Measurements from ENCODE around the gene TTC7B.

The TTC7B gene

DNA sequence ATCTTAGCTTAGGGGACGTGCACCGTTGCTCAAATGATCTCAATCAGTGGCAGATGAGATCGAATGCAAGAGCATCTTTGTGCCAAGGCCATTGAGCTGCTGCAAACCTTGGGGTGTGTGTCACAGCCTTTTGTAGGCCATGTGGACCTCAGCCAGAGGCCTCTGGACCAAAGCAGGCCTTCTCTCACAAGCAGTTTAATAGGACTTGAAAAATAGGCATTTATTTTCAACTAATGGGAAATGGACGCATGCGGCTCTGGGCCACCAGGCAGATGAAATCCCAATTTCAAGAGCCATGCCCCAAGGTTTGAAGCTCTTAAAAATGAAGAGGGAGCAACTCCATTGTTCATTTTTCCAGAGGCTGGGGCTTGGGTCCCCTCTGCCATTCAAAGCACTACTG is 87.3 kb downstream of the TTC7B start:
- H3K36me3 Mint-ChIP-seq (ENCODE audit: low read depth): peaks cover 29% of the 10 kb centered on the region
- no peak overlapping the region for H3K4me3 Mint-ChIP-seq

GRCh38 chr14:90727082-90727481 is 89.1 kb downstream of the TTC7B start:
- Mint-ChIP-seq H3K36me3 (ENCODE audit: low read depth) (peaks cover 21% of the 10 kb centered on the region), H3K4me3 (no peak overlapping the region), H3K9me3 (peaks cover 4% of the 10 kb centered on the region), H3K4me1 (peaks cover 11% of the 10 kb centered on the region), H3K27me3 (ENCODE audit: low read depth, poor library complexity) (no peaks in the 10 kb centered on the region), H3K27ac (no peak overlapping the region)
- TF ChIP-seq, protein P1, sequence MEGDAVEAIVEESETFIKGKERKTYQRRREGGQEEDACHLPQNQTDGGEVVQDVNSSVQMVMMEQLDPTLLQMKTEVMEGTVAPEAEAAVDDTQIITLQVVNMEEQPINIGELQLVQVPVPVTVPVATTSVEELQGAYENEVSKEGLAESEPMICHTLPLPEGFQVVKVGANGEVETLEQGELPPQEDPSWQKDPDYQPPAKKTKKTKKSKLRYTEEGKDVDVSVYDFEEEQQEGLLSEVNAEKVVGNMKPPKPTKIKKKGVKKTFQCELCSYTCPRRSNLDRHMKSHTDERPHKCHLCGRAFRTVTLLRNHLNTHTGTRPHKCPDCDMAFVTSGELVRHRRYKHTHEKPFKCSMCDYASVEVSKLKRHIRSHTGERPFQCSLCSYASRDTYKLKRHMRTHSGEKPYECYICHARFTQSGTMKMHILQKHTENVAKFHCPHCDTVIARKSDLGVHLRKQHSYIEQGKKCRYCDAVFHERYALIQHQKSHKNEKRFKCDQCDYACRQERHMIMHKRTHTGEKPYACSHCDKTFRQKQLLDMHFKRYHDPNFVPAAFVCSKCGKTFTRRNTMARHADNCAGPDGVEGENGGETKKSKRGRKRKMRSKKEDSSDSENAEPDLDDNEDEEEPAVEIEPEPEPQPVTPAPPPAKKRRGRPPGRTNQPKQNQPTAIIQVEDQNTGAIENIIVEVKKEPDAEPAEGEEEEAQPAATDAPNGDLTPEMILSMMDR (IDR thresholded peaks at IDR 0.05): no peak
- no peak for DNase-seq

More for the DNA sequence above, 87.3 kb downstream of the TTC7B start:
- Mint-ChIP-seq H3K27me3 (ENCODE audit: low read depth, poor library complexity) (no peaks in the 10 kb centered on the region), H3K4me1 (peaks cover 11% of the 10 kb centered on the region), H3K9me3 (peaks cover 4% of the 10 kb centered on the region), H3K27ac (peak overlapping the region; percentile 60)
- TF ChIP-seq, protein P1 (IDR thresholded peaks at IDR 0.05): no peak
- DNase-seq: no peak

DNA sequence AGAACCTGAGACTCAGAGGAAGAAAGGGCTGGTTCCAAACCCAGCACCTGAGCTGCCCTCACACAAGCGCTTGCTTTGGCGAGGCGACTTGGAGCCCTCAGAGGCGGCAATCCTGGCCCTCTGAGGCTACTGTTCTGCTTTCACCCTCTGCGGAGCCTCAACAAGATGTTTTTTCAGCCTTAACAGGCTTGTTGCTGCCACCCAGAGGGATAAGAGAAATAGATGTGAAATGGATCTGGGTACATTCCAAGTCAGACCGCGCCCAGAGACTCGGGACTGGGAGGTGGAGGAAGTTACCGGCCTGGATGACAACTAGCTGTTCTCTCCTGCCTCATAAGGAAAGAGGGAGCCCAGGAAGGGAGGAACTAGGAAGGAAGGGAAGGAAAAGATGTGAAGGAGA is 89.6 kb downstream of the TTC7B start:
- Mint-ChIP-seq H3K4me1 (peaks cover 10% of the 10 kb centered on the region), H3K36me3 (ENCODE audit: low read depth) (peaks cover 17% of the 10 kb centered on the region), H3K27me3 (ENCODE audit: low read depth, poor library complexity) (no peaks in the 10 kb centered on the region), H3K4me3 (no peak overlapping the region), H3K9me3 (peaks cover 3% of the 10 kb centered on the region), H3K27ac (no peak overlapping the region)
- peak; percentile 21 for DNase-seq
- TF ChIP-seq, protein P1 (IDR thresholded peaks at IDR 0.05): no peak

DNA sequence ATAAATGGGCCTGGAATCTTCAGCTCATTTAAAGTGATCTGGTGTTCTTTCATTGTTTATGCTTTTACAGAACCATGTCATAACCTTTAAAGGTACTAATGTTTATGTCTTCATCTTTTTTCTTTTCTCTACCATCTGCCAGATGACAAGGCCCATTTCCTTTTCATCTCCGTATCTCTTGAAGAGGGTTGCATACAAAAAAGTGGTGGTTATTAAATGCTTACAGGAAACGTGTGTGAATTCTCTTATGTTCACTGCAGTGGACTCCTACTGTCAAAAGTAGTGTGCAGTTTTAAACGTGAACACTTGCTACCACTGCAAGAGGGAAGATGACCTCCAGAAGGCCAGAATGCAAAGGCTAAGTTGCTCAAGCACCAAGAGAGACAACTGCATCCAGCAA is 91.4 kb downstream of the TTC7B start:
- Mint-ChIP-seq H3K9me3 (no peaks in the 10 kb centered on the region), H3K4me1 (peaks cover 23% of the 10 kb centered on the region)

GRCh38 chr14:90722590-90722989 is 93.6 kb downstream of the TTC7B start:
- TF ChIP-seq, protein P1 (IDR thresholded peaks at IDR 0.05): no peak
- Mint-ChIP-seq H3K4me3 (no peak overlapping the region), H3K36me3 (ENCODE audit: low read depth) (no peaks in the 10 kb centered on the region), H3K9me3 (no peaks in the 10 kb centered on the region), H3K4me1 (peaks cover 45% of the 10 kb centered on the region), H3K27me3 (ENCODE audit: low read depth, poor library complexity) (no peaks in the 10 kb centered on the region), H3K27ac (no peak overlapping the region)
- DNase-seq: no peak

More for the DNA sequence above, 91.4 kb downstream of the TTC7B start:
- peaks cover 5% of the 10 kb centered on the region for H3K36me3 Mint-ChIP-seq (ENCODE audit: low read depth)
- DNase-seq: no peak
- H3K27ac Mint-ChIP-seq: no peak overlapping the region
- no peaks in the 10 kb centered on the region for H3K27me3 Mint-ChIP-seq (ENCODE audit: low read depth, poor library complexity)
- TF ChIP-seq, protein P1 (IDR thresholded peaks at IDR 0.05): no peak
- no peak overlapping the region for H3K4me3 Mint-ChIP-seq

- no peaks in the 10 kb centered on the region for H3K9me3 Mint-ChIP-seq
- DNase-seq: no peak
- peaks cover 2% of the 10 kb centered on the region for H3K36me3 Mint-ChIP-seq (ENCODE audit: low read depth)
- TF ChIP-seq, protein P1 (IDR thresholded peaks at IDR 0.05): no peak
- H3K4me1 Mint-ChIP-seq: peaks cover 47% of the 10 kb centered on the region
- no peak overlapping the region for H3K4me3 Mint-ChIP-seq
- H3K27me3 Mint-ChIP-seq (ENCODE audit: low read depth, poor library complexity): peaks cover 2% of the 10 kb centered on the region
- H3K27ac Mint-ChIP-seq: no peak overlapping the region
Observed at GRCh38 chr14:90721619-90722305, 94.5 kb downstream of the TTC7B start.
